GM18526 (cell line): ENCODE results near the gene SZT2.

ENCODE experiments used
- POLR2A ChIP-seq: IDR thresholded peaks from 3 replicates; pipeline ENCODE4 v1.6.1; 2011; ENCODE audit not compliant: insufficient read length; ENCODE audit errors: extremely low read depth

Gene SZT2

GRCh38 chr1:43468414-43468813, 78.7 kb downstream of the SZT2 start:
- no peak for TF ChIP-seq POLR2A

- no peak for TF ChIP-seq POLR2A
Measured at GRCh38 chr1:43469932-43470331, 80.2 kb downstream of the SZT2 start.

- no peak for TF ChIP-seq POLR2A
Measured at GRCh38 chr1:43472087-43472462, 82.4 kb downstream of the SZT2 start.

- no peak for TF ChIP-seq POLR2A
Measured at GRCh38 chr1:43473463-43473862, 83.8 kb downstream of the SZT2 start.

DNA sequence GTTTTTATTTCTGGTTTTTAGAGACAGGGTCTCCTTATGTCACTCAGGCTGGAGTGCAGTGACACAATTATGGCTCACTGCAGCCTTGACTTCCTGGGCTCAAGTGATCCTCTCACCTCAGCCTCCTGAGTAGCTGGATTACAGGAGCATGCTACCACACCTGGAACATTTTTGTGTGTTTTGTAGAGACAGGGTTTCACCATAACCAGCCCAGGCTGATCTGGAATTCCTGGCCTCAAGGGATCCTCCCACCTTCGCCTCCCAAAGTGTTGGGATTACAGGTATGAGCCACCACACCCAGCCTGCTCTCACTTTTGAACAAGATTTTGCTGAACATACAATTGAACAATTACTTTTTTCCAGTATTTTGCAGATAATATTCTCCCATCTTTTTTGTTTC, 88.0 kb downstream of the SZT2 start:
- TF ChIP-seq POLR2A = no peak

GRCh38 chr1:43479414-43479813, 89.7 kb downstream of the SZT2 start:
- no peak for TF ChIP-seq POLR2A

GRCh38 chr1:43481491-43481890, 91.8 kb downstream of the SZT2 start:
- TF ChIP-seq POLR2A = no peak

DNA sequence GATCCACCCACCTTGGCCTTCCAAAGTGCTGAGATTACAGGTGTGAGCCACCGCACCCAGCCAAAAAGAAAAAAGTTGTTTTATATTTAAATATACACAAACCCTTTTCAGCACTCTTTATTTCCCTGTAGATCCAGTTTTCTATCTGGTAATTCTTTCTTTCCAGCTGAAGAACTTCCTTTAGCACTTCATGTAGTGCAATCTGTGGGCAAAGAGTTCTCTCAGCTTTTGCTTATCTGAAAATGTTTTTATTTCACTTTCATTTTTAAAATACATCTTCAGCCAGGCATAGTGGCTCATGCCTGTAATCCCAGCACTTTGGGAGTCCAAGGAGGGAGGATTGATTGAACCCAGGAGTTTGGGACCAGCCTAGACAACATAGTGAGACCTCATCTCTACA, 92.5 kb downstream of the SZT2 start:
- no peak for TF ChIP-seq POLR2A

- no peak for TF ChIP-seq POLR2A
Measured at GRCh38 chr1:43484367-43484766, 94.7 kb downstream of the SZT2 start.

GRCh38 chr1:43488165-43488564, 98.5 kb downstream of the SZT2 start:
- no peak for TF ChIP-seq POLR2A

DNA sequence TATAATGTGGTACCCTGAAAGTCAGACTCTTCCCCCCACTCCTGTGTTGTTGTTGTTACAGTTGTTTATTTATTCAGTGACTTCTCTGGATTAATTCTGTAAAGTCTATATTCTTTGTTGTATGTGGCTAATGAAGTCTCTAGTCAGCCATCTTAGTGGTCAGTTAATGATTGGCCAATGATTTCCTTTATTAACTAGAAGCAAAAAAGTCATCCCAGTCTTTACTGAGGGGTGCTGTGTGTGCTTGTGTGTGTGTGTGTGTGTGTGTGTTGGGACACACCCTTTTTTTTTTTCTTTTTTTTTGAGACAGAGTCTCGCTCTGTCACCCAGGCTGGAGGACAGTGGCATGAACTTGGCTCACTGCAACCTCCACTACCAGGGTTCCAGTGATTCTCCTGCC, 101.4 kb downstream of the SZT2 start:
- TF ChIP-seq POLR2A = no peak

DNA sequence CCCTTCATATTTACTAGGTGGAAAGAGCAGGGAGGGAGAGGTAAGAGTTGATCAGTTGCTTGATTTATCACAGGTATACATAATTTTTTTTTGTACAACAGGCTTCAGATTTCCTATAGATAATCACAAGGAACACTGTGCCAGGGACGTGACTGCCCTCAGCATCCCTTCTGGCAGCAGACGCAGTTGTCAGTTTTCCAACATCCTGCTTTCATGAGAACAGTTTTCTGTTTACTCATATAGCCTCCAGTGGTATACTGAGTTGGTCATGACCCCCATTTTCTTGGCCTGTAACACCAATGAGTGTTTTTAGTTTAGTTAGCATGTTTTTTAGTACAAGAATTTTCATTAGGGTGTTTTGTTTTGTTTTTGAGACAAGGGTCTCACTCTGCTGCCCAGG, 103.1 kb downstream of the SZT2 start:
- TF ChIP-seq POLR2A = no peak

DNA sequence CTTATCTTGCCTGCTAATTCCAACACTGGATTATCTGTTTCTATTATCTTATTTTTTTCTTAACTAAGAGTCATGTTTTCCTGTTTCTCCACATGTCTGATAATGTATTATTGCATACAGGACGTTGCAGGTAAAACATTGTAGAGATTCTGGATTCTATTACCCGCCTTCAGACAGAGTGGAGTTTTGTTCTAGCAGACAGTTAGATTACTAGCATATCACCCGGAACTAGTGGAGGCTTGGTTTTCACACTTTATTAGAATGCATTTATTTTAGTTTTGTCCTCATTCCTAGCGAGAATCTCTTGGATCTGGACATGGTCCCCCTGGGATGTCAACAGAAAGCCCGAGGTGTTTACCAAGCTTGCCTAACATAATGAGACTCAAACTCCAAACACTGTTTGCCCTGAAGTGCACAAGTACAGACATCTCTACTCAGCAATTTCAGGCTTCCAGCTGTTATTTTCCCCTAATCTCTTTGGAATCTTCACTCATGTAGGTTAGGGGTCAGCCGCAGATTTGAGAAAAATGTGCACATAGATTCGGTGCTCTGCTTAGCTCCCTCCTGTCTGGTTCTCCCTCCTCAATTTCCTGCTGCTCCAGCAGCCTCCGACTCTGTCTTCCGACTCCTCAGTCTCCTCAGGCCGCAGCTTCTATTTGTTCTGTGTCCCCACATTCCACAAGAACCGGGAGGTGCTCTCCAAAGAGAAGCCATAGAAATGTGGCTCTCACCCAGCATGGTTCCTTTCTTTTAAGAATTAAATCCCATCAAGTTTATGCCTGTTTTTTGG, 104.2 kb downstream of the SZT2 start:
- no peak for TF ChIP-seq POLR2A

- TF ChIP-seq POLR2A = no peak
Measured at GRCh38 chr1:43495204-43495603, 105.5 kb downstream of the SZT2 start.

- no peak for TF ChIP-seq POLR2A
Measured at GRCh38 chr1:43499898-43500297, 110.2 kb downstream of the SZT2 start.

GRCh38 chr1:43503534-43503933, 113.8 kb downstream of the SZT2 start:
- no peak for TF ChIP-seq POLR2A
